ENCODE data around the gene FUT7. TPM values are rescaled to one million over a fixed set of nuclear protein-coding genes. Genes with fewer than 3 reads are reported as not detected.

The FUT7 gene
- total and polyA plus RNA-seq, 9 of the 15 experiments (the other 6 are each of a cell fraction or from before 2014, with no cell fraction given) = not detected

DNA sequence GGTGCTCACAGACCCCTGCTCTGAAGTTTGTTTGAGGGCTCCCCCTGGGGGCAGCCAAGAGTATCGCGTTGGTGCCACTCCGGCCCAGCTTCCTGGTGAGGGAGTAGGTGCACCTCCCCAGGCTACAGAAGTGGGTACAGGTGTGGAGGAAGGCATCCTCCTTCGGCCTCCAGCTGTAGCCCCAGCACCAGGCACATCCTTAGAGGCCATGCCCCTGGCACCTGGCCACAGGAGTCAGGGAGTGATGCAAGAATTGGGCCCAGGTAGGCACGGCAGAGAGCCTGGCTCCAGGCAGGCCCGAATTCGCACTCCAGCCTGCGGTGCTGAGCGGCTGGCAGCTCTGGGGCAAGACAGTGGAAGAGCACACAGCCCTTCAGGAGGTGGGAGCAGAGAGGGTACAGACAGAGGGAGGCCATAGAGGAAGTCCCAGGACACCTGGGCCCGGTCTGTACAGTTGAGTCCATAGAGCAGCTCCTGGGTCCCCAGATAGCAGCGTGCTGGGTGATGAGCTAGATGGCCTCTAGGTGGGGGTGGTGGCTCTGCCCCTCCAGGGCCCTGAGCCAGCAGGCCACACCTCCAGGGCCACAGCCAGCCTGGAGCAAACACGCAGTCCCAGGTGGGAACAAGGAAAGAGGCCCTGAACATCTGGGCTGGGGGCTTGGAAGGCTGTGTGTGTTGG is 36.1 kb upstream of the FUT7 start (continued):
- no peak for TF ChIP-seq ZBTB8A (IDR thresholded peaks at IDR 0.05; ENCODE audit: partially characterized antibody)
- TF ChIP-seq, protein P1, sequence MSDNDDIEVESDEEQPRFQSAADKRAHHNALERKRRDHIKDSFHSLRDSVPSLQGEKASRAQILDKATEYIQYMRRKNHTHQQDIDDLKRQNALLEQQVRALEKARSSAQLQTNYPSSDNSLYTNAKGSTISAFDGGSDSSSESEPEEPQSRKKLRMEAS (CRISPR knock-in tag; IDR thresholded peaks at IDR 0.05) = peak; percentile 70
- no peak for TF ChIP-seq BMI1 (IDR thresholded peaks at IDR 0.05; ENCODE audit: low read length)
- TF ChIP-seq KLF13 (tag; IDR thresholded peaks at IDR 0.05; ENCODE audit: borderline replicate concordance, low read depth) = no peak
- TF ChIP-seq ZNF77 (CRISPR knock-in tag; IDR thresholded peaks at IDR 0.05) = no peak
- 0 out of 2 replicates have a peak, but pooled peaks have one; percentile 52 for TF ChIP-seq DNMT1 (IDR thresholded peaks at IDR 0.05)
- TF ChIP-seq SMAD4 (CRISPR knock-in tag; conservative IDR thresholded peaks at IDR 0.05) = peak; percentile 48; the same call in 1 of the 2 replicates
- TF ChIP-seq PURB (CRISPR knock-in tag; IDR thresholded peaks at IDR 0.05; ENCODE audit: low read depth) = no peak
- TF ChIP-seq, protein P2, sequence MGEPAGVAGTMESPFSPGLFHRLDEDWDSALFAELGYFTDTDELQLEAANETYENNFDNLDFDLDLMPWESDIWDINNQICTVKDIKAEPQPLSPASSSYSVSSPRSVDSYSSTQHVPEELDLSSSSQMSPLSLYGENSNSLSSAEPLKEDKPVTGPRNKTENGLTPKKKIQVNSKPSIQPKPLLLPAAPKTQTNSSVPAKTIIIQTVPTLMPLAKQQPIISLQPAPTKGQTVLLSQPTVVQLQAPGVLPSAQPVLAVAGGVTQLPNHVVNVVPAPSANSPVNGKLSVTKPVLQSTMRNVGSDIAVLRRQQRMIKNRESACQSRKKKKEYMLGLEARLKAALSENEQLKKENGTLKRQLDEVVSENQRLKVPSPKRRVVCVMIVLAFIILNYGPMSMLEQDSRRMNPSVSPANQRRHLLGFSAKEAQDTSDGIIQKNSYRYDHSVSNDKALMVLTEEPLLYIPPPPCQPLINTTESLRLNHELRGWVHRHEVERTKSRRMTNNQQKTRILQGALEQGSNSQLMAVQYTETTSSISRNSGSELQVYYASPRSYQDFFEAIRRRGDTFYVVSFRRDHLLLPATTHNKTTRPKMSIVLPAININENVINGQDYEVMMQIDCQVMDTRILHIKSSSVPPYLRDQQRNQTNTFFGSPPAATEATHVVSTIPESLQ (CRISPR knock-in tag; IDR thresholded peaks at IDR 0.05) = no peak
- TF ChIP-seq, protein P3, sequence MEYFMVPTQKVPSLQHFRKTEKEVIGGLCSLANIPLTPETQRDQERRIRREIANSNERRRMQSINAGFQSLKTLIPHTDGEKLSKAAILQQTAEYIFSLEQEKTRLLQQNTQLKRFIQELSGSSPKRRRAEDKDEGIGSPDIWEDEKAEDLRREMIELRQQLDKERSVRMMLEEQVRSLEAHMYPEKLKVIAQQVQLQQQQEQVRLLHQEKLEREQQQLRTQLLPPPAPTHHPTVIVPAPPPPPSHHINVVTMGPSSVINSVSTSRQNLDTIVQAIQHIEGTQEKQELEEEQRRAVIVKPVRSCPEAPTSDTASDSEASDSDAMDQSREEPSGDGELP (CRISPR knock-in tag; IDR thresholded peaks at IDR 0.05; ENCODE audit: borderline replicate concordance) = peak; percentile 48; the same call in 1 of the 2 replicates
- peak; percentile 60; the same call in 1 of the 2 replicates for TF ChIP-seq CTBP1 (IDR thresholded peaks at IDR 0.05; ENCODE audit: borderline replicate concordance)
- 0 out of 2 replicates have a peak, but pooled peaks have one; percentile 5 for TF ChIP-seq BHLHE40 (IDR thresholded peaks at IDR 0.05; ENCODE audit: low read length)
- no peak for TF ChIP-seq BCL6 (CRISPR knock-in tag; IDR thresholded peaks at IDR 0.05)
- TF ChIP-seq RB1 (IDR thresholded peaks at IDR 0.05; ENCODE audit: low read depth) = peak; percentile 12; the same call in 1 of the 2 replicates
- TF ChIP-seq YY1 (IDR thresholded peaks at IDR 0.05; ENCODE audit: borderline replicate concordance in 1 of 3, control insufficient read depth in 1 of 3, extremely low read depth in 1 of 3, insufficient read depth in 3 of 3, insufficient read length in 1 of 3, insufficient replicate concordance in 2 of 3, low read depth in 1 of 3, low read length in 2 of 3) = peak in 1 of 3 experiments; percentile 32
- 0 out of 2 replicates have a peak, but pooled peaks have one; percentile 83 for TF ChIP-seq ZNF384 (IDR thresholded peaks at IDR 0.05; ENCODE audit: low read depth, low read length)
- 0 out of 2 replicates have a peak, but pooled peaks have one; percentile 46 for TF ChIP-seq PTBP1 (IDR thresholded peaks at IDR 0.05; ENCODE audit: low read depth, low read length)
- TF ChIP-seq, protein P4, sequence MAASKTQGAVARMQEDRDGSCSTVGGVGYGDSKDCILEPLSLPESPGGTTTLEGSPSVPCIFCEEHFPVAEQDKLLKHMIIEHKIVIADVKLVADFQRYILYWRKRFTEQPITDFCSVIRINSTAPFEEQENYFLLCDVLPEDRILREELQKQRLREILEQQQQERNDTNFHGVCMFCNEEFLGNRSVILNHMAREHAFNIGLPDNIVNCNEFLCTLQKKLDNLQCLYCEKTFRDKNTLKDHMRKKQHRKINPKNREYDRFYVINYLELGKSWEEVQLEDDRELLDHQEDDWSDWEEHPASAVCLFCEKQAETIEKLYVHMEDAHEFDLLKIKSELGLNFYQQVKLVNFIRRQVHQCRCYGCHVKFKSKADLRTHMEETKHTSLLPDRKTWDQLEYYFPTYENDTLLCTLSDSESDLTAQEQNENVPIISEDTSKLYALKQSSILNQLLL (CRISPR knock-in tag; IDR thresholded peaks at IDR 0.05; ENCODE audit: borderline replicate concordance) = no peak
- peak in 1 of 2 experiments; percentile 65; a peak in 3 of 4 replicates for TF ChIP-seq RAD21 (CRISPR knock-in tag; conservative IDR thresholded peaks at IDR 0.05 in 1 of 2, IDR thresholded peaks at IDR 0.05 in 1 of 2)
- TF ChIP-seq, protein P5, sequence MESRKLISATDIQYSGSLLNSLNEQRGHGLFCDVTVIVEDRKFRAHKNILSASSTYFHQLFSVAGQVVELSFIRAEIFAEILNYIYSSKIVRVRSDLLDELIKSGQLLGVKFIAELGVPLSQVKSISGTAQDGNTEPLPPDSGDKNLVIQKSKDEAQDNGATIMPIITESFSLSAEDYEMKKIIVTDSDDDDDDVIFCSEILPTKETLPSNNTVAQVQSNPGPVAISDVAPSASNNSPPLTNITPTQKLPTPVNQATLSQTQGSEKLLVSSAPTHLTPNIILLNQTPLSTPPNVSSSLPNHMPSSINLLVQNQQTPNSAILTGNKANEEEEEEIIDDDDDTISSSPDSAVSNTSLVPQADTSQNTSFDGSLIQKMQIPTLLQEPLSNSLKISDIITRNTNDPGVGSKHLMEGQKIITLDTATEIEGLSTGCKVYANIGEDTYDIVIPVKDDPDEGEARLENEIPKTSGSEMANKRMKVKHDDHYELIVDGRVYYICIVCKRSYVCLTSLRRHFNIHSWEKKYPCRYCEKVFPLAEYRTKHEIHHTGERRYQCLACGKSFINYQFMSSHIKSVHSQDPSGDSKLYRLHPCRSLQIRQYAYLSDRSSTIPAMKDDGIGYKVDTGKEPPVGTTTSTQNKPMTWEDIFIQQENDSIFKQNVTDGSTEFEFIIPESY (CRISPR knock-in tag; IDR thresholded peaks at IDR 0.05) = peak; percentile 96; the same call in 1 of the 2 replicates
